NAMALWA (cell line): Measurements from ENCODE around the gene PDXK.

Source experiments
- DNase-seq: peaks from one replicate; pipeline ENCODE4 v3.0.0-alpha.2; 2015; ENCODE audit warnings: low spot score

The PDXK gene

GRCh38 chr21:43764576-43765495 is 45.9 kb downstream of the PDXK start:
- DNase-seq: no peak

GRCh38 chr21:43766734-43767497 is 48.0 kb downstream of the PDXK start:
- DNase-seq: no peak

- no peak for DNase-seq
Observed at GRCh38 chr21:43767498-43767983, 48.6 kb downstream of the PDXK start.

- no peak for DNase-seq
Observed at GRCh38 chr21:43767984-43768867, 49.3 kb downstream of the PDXK start.

- no peak for DNase-seq
Observed at GRCh38 chr21:43768868-43769167, 49.9 kb downstream of the PDXK start.

- DNase-seq: no peak
Observed at GRCh38 chr21:43769325-43769958, 50.5 kb downstream of the PDXK start.

- no peak for DNase-seq
Observed at GRCh38 chr21:43770066-43770655, 51.2 kb downstream of the PDXK start.

- no peak for DNase-seq
Observed at GRCh38 chr21:43771199-43771675, 52.3 kb downstream of the PDXK start.

GRCh38 chr21:43771698-43772424 is 52.9 kb downstream of the PDXK start:
- DNase-seq: no peak

GRCh38 chr21:43772425-43772821 is 53.5 kb downstream of the PDXK start:
- DNase-seq: no peak

GRCh38 chr21:43774163-43774562 is 55.2 kb downstream of the PDXK start:
- DNase-seq: no peak

GRCh38 chr21:43775190-43775589 is 56.3 kb downstream of the PDXK start:
- no peak for DNase-seq

- peak; percentile 79 for DNase-seq
Observed at GRCh38 chr21:43775795-43776430, 57.0 kb downstream of the PDXK start, which contains the start of gene CSTB. Gene CSTB, minus strand, starts transcription at chr21:43776308. Its CDS starts 39 bp downstream, at chr21:43776269.

- no peak for DNase-seq
Observed at GRCh38 chr21:43777953-43778352, 59.0 kb downstream of the PDXK start.

- no peak for DNase-seq
Observed at GRCh38 chr21:43778469-43779335, 59.8 kb downstream of the PDXK start.

- peak; percentile 66 for DNase-seq
Observed at GRCh38 chr21:43779660-43780059, 60.7 kb downstream of the PDXK start.

GRCh38 chr21:43781846-43782245 is 62.9 kb downstream of the PDXK start:
- no peak for DNase-seq

- DNase-seq: no peak
Observed at GRCh38 chr21:43782431-43783097, 63.6 kb downstream of the PDXK start.
